K562 (cell line): ENCODE data around the gene WWOX. TPM values are rescaled to one million over a fixed set of nuclear protein-coding genes. Genes with fewer than 3 reads are reported as not detected.

Source experiments
- ATAC-seq: fragments of 200-7000 bp; cut with Tn5 transposase; 3 replicates; pipeline ENCODE4 v1.9.1; 2020; ENCODE audit warnings: moderate library complexity
- BruUV-seq: library from RNA; stranded (reverse); fragments of 400-500 nt; replicated peaks from 2 replicates; lab custom pipeline; 2021; lab: Mats Ljungman, UMichigan
- CTCF ChIA-PET: fragments of 300-600 bp; formaldehyde crosslinking; extraction: SDS; loops from one replicate; lab custom pipeline; 2021; ENCODE audit warnings: low intra/inter-chr PET ratio; lab: Yijun Ruan, JAX
- POLR2A ChIA-PET: fragments of 300-600, 350-650 bp; sonication (Branson Sonifier 250); formaldehyde crosslinking; extraction: SDS; loops from one replicate; lab custom pipeline; 2021; ENCODE audit warnings: antibody characterized with exemption, inconsistent platforms; lab: Yijun Ruan, JAX
- DNase-seq, 4 experiments: peaks; one replicate each; pipeline versions ENCODE4 v3.0.0 to v3.0.0-alpha.2; 2011 to 2018; ENCODE audit warnings: low spot score in 3 of 4, mixed read lengths in 3 of 4; ENCODE audit errors: extremely low read depth in 1 of 4
- FAIRE-seq: peaks from 2 replicates; lab custom pipeline; 2011; peaks lifted over from hg19 to GRCh38; lab: Jason Lieb, UNC
- H2AFZ ChIP-seq: 2 replicates; pipeline ENCODE4 v1.6.0; 2011; ENCODE audit warnings: low read depth, low read length, control low read depth, inconsistent platforms
- H3K27ac ChIP-seq: fragments of 200-600 bp; 3 replicates; pipeline ENCODE4 v1.8.0; 2011; ENCODE audit warnings: low read depth, mild to moderate bottlenecking, control low read depth, inconsistent platforms, low read length, moderate library complexity, mixed read lengths; ENCODE audit errors: extremely low read depth
- H3K27me3 ChIP-seq, 2 experiments: fragments of 300-600 bp in 1 of 2; 2 replicates in 1 of 2; 3 replicates in 1 of 2; pipeline versions ENCODE4 v1.6.0 to v1.8.0; 2011; ENCODE audit warnings: inconsistent platforms in 2 of 2, low read length in 2 of 2, mild to moderate bottlenecking in 1 of 2, mixed read lengths in 1 of 2, moderate library complexity in 1 of 2; ENCODE audit not compliant: control insufficient read depth in 2 of 2, insufficient read depth in 2 of 2
- H3K36me3 ChIP-seq: fragments of 300-600 bp; 3 replicates; pipeline ENCODE4 v1.8.0; 2011; ENCODE audit warnings: mild to moderate bottlenecking, low read length, inconsistent platforms; ENCODE audit not compliant: control insufficient read depth, insufficient read depth
- H3K4me1 ChIP-seq, 2 experiments: fragments of 200-600 bp in 1 of 2; replicated peaks in 1 of 2; 2 replicates in 1 of 2; 3 replicates in 1 of 2; pipeline versions ENCODE4 v1.5.1 to v1.8.0; 2011; ENCODE audit warnings: inconsistent platforms in 2 of 2, low read length in 2 of 2, mild to moderate bottlenecking in 1 of 2, mixed read lengths in 1 of 2, moderate library complexity in 1 of 2; ENCODE audit not compliant: control insufficient read depth in 2 of 2, insufficient read depth in 2 of 2
- H3K4me2 ChIP-seq: 2 replicates; pipeline ENCODE4 v1.6.1; 2011; ENCODE audit warnings: low read length, control low read depth, inconsistent platforms, mixed read lengths; ENCODE audit not compliant: insufficient read depth
- H3K4me3 ChIP-seq: fragments of 200-600 bp; sonication (generic), shearing (Covaris generic); 2 replicates; pipeline ENCODE4 v1.5.1; 2016; ENCODE audit warnings: control low read depth, inconsistent platforms
- H3K79me2 ChIP-seq: fragments of 200-600 bp; 3 replicates; pipeline ENCODE4 v1.8.0; 2011; ENCODE audit warnings: low read length, inconsistent platforms; ENCODE audit not compliant: control insufficient read depth, insufficient read depth
- H3K9ac ChIP-seq, 2 experiments: 2 replicates each; pipeline versions ENCODE4 v1.6.0 to v1.6.1; 2011; ENCODE audit warnings: low read depth in 2 of 2, low read length in 2 of 2, control low read depth in 1 of 2, inconsistent platforms in 1 of 2, mild to moderate bottlenecking in 1 of 2, mixed read lengths in 1 of 2; ENCODE audit not compliant: insufficient read depth in 1 of 2
- H3K9me1 ChIP-seq: one replicate; pipeline ENCODE4 v1.6.0; 2011; ENCODE audit warnings: inconsistent platforms, mild to moderate bottlenecking, low read length, moderate library complexity; ENCODE audit not compliant: control insufficient read depth, insufficient read depth
- H3K9me3 ChIP-seq: replicated peaks from 2 replicates; pipeline ENCODE4 v1.5.1; 2011; ENCODE audit warnings: low read depth, low read length, inconsistent platforms; ENCODE audit not compliant: control insufficient read depth, insufficient read depth
- H4K20me1 ChIP-seq: replicated peaks from 2 replicates; pipeline ENCODE4 v1.6.1; 2011; ENCODE audit warnings: low read length, inconsistent platforms, mixed read lengths; ENCODE audit not compliant: control insufficient read depth, insufficient read depth
- ATF3 ChIP-seq, 2 experiments: fragments of 450-650 bp in 1 of 2; sonication (generic) in 1 of 2; formaldehyde crosslinking in 1 of 2; IDR thresholded peaks in 1 of 2; conservative IDR thresholded peaks in 1 of 2; 2 replicates each; pipeline versions ENCODE4 v1.6.1 to v1.8.1; 2016 to 2023; ENCODE audit warnings: mild to moderate bottlenecking in 2 of 2, moderate library complexity in 2 of 2, inconsistent platforms in 1 of 2, missing genetic modification reagents in 1 of 2
- BHLHE40 ChIP-seq: IDR thresholded peaks from 2 replicates; pipeline ENCODE4 v1.6.1; 2011; ENCODE audit warnings: low read length, improper control_type of control experiment
- CBX8 ChIP-seq: fragments of 200-600 bp; sonication (generic); IDR thresholded peaks from 2 replicates; pipeline ENCODE4 v1.6.1; 2012; ENCODE audit warnings: borderline replicate concordance, mixed run types, low read depth, mild to moderate bottlenecking, moderate library complexity, mixed read lengths, low read length, control low read depth, inconsistent platforms; ENCODE audit not compliant: poor library complexity, severe bottlenecking; ENCODE audit errors: extremely low read depth
- HDAC2 ChIP-seq: fragments of 450-650 bp; IDR thresholded peaks from 2 replicates; pipeline ENCODE4 v1.6.1; 2016; ENCODE audit warnings: mild to moderate bottlenecking
- HNRNPH1 ChIP-seq: fragments of 200-400 bp; formaldehyde crosslinking; optimal IDR thresholded peaks from 2 replicates; pipeline ENCODE3; 2017; ENCODE audit warnings: low read depth, mild to moderate bottlenecking, low read length, moderate library complexity
- KDM2B ChIP-seq: fragments of 250-450 bp; sonication (Bioruptor Pico); IDR thresholded peaks from 2 replicates; pipeline ENCODE4 v1.8.0; 2021; ENCODE audit warnings: mild to moderate bottlenecking, moderate library complexity
- KLF6 ChIP-seq: fragments of 250-450 bp; sonication (Bioruptor Pico); IDR thresholded peaks from 2 replicates; pipeline ENCODE4 v1.4.0; 2020; ENCODE audit warnings: mild to moderate bottlenecking, moderate library complexity, borderline replicate concordance
- MTA3 ChIP-seq: fragments of 450-650 bp; formaldehyde crosslinking; IDR thresholded peaks from 2 replicates; pipeline ENCODE4 v1.6.1; 2017; ENCODE audit warnings: mild to moderate bottlenecking, borderline replicate concordance
- NR4A1 ChIP-seq, 2 experiments: fragments of 250-450 bp in 1 of 2; fragments of 450-650 bp in 1 of 2; sonication (Bioruptor Pico) in 1 of 2; IDR thresholded peaks; 2 replicates each; pipeline versions ENCODE4 v1.4.0 to v1.6.1; 2016 to 2020; ENCODE audit warnings: mild to moderate bottlenecking in 2 of 2, missing compliant biosample characterization in 1 of 2, missing genetic modification characterization in 1 of 2, moderate library complexity in 1 of 2
- PATZ1 ChIP-seq: fragments of 250-450 bp; sonication (Bioruptor Pico); IDR thresholded peaks from 2 replicates; pipeline ENCODE4 v1.5.0; 2020; ENCODE audit warnings: mild to moderate bottlenecking, borderline replicate concordance
- ZC3H8 ChIP-seq: fragments of 450-650 bp; IDR thresholded peaks from 2 replicates; pipeline ENCODE4 v1.6.1; 2017
- ZNF408 ChIP-seq: fragments of 250-450 bp; sonication (Bioruptor Pico); IDR thresholded peaks from 2 replicates; pipeline ENCODE4 v1.4.0; 2020; ENCODE audit warnings: low read depth, mild to moderate bottlenecking, moderate library complexity
- ZNF668 ChIP-seq: fragments of 250-450 bp; sonication (Bioruptor Pico); IDR thresholded peaks from 2 replicates; pipeline ENCODE4 v1.8.0; 2022; ENCODE audit warnings: mild to moderate bottlenecking, inconsistent platforms
- WGBS: fragments of 100-300 bp; shearing (Covaris generic); methylation state at CpG from one replicate; pipeline ENCODE4 v1.1.6; 2016; ENCODE audit warnings: low coverage, mixed read lengths; ENCODE audit not compliant: insufficient coverage; ENCODE audit errors: missing lambda C conversion rate; 5-methylcytosine and 5-hydroxymethylcytosine counted together
- in situ Hi-C: fragments of 300-500 bp; cut with MboI; formaldehyde crosslinking; loops from 4 replicates; pipeline ENCODE4 v1.15.0; 2018; ENCODE audit warnings: inconsistent platforms, mixed read lengths
- intact Hi-C: fragments of 100-400 bp; cut with micrococcal nuclease; formaldehyde crosslinking; loops from 2 replicates; pipeline ENCODE4 v1.14.2; 2022
- polyA plus RNA-seq, 8 experiments: library from polyadenylated mRNA; depleted of rRNA in 4 of 8; stranded (reverse) in 5 of 8; unstranded in 3 of 8; fragments of >200 nt; fragmentation: Nextera tagmentation in 2 of 8; fragmentation: Illumina TruSeq in 1 of 8; extraction: Ambion mirVana in 2 of 8; extraction: Trizol in 1 of 8; gene quantifications; 2 replicates each; pipeline versions ENCODE4 v1.2.1 to v1.2.3, GENCODE V29; 2011 to 2014; ENCODE audit warnings: inconsistent platforms in 1 of 8, missing spikeins in 1 of 8
- total RNA-seq, 7 experiments: library from RNA; depleted of rRNA in 6 of 7; stranded (reverse); fragments of >200 nt in 6 of 7; fragmentation: Illumina TruSeq in 2 of 7; extraction: Trizol in 2 of 7; gene quantifications; 2 replicates each; pipeline versions ENCODE4 v1.2.1 to v1.2.3, GENCODE V29; 2011 to 2021; ENCODE audit warnings: low replicate concordance in 1 of 7

Gene WWOX
- total and polyA plus RNA-seq, 9 of the 15 experiments (the other 6 are each of a cell fraction or from before 2014, with no cell fraction given) = 1.6 to 22.7 (median 8.1) TPM

GRCh38 chr16:78882751-78883150 is 783.3 kb downstream of the WWOX start:
- DNase-seq (no peak), FAIRE-seq (no peak), ATAC-seq (no peak)
- Histone ChIP-seq H3K4me3 (no peak overlapping the region), H3K9me3 (no peaks in the 10 kb centered on the region), H3K27me3 (peaks cover 4% of the 10 kb centered on the region in 2 experiments), H3K36me3 (no peaks in the 10 kb centered on the region), H3K4me1 (no peaks in the 10 kb centered on the region), H3K9me1 (no peaks in the 10 kb centered on the region), H3K9ac (no peak overlapping the region), H3K27ac (no peak overlapping the region), H3K4me2 (no peak overlapping the region), H3K79me2 (no peaks in the 10 kb centered on the region), H4K20me1 (no peaks in the 10 kb centered on the region), H2AFZ (no peak overlapping the region)
- TF ChIP-seq KDM2B (no peak), ZNF408 (CRISPR knock-in tag) (no peak), ATF3 (IDR thresholded peaks at IDR 0.05) (no peak), ATF3 (CRISPR knock-in tag; conservative IDR thresholded peaks at IDR 0.05) (no peak)
- no TSS peak for BruUV-seq
- intact Hi-C loops = no loop called here
- in situ Hi-C loops = no loop called here
- ChIA-PET POLR2A (no interaction called here), CTCF (no interaction called here)
- WGBS = under 1% methylated on average over 9 of the region's 9 CpGs

GRCh38 chr16:78884204-78884603 is 784.8 kb downstream of the WWOX start:
- Histone ChIP-seq H3K79me2 (no peaks in the 10 kb centered on the region), H3K27me3 (peaks cover 4% of the 10 kb centered on the region in 2 experiments), H2AFZ (no peak overlapping the region), H3K36me3 (no peaks in the 10 kb centered on the region), H3K9me1 (no peaks in the 10 kb centered on the region), H3K9ac (no peak overlapping the region), H3K9me3 (no peaks in the 10 kb centered on the region), H3K4me3 (no peak overlapping the region), H3K27ac (no peak overlapping the region), H3K4me1 (no peaks in the 10 kb centered on the region), H3K4me2 (no peak overlapping the region), H4K20me1 (no peaks in the 10 kb centered on the region)
- POLR2A ChIA-PET = no interaction called here
- intact Hi-C loops (no loop called here), in situ Hi-C loops (no loop called here)
- CTCF ChIA-PET = no interaction called here
- no peak for FAIRE-seq
- no peak for DNase-seq
- no TSS peak for BruUV-seq
- ATAC-seq = no peak
- TF ChIP-seq HDAC2 = no peak
- TF ChIP-seq ZNF668 = no peak
- no peak for TF ChIP-seq PATZ1 (CRISPR knock-in tag)
- no peak for TF ChIP-seq HNRNPH1
- no peak for TF ChIP-seq ZC3H8
- no peak for TF ChIP-seq BHLHE40
- no peak for TF ChIP-seq MTA3
- no peak for TF ChIP-seq KLF6
- no peak for TF ChIP-seq NR4A1 (CRISPR knock-in tag; IDR thresholded peaks at IDR 0.05)
- TF ChIP-seq NR4A1 (tag; IDR thresholded peaks at IDR 0.05) = no peak
- no peak for TF ChIP-seq CBX8
